K562 (cell line): ENCODE data around the gene CACNA1C. TPM values are rescaled to one million over a fixed set of nuclear protein-coding genes. Genes with fewer than 3 reads are reported as not detected.

ENCODE experiments used
- ATAC-seq: fragments of 200-7000 bp; cut with Tn5 transposase; 3 replicates; pipeline ENCODE4 v1.9.1; 2020; ENCODE audit warnings: moderate library complexity
- BruUV-seq: library from RNA; stranded (reverse); fragments of 400-500 nt; replicated peaks from 2 replicates; lab custom pipeline; 2021; lab: Mats Ljungman, UMichigan
- CTCF ChIA-PET: fragments of 300-600 bp; formaldehyde crosslinking; extraction: SDS; loops from one replicate; lab custom pipeline; 2021; ENCODE audit warnings: low intra/inter-chr PET ratio; lab: Yijun Ruan, JAX
- POLR2A ChIA-PET: fragments of 300-600, 350-650 bp; sonication (Branson Sonifier 250); formaldehyde crosslinking; extraction: SDS; loops from one replicate; lab custom pipeline; 2021; ENCODE audit warnings: antibody characterized with exemption, inconsistent platforms; lab: Yijun Ruan, JAX
- DNase-seq, 4 experiments: peaks; one replicate each; pipeline versions ENCODE4 v3.0.0 to v3.0.0-alpha.2; 2011 to 2018; ENCODE audit warnings: low spot score in 3 of 4, mixed read lengths in 3 of 4; ENCODE audit errors: extremely low read depth in 1 of 4
- FAIRE-seq: peaks from 2 replicates; lab custom pipeline; 2011; peaks lifted over from hg19 to GRCh38; lab: Jason Lieb, UNC
- H2AFZ ChIP-seq: 2 replicates; pipeline ENCODE4 v1.6.0; 2011; ENCODE audit warnings: low read depth, low read length, control low read depth, inconsistent platforms
- H3K27ac ChIP-seq: fragments of 200-600 bp; 3 replicates; pipeline ENCODE4 v1.8.0; 2011; ENCODE audit warnings: low read depth, mild to moderate bottlenecking, control low read depth, inconsistent platforms, low read length, moderate library complexity, mixed read lengths; ENCODE audit errors: extremely low read depth
- H3K27me3 ChIP-seq, 2 experiments: fragments of 300-600 bp in 1 of 2; 2 replicates in 1 of 2; 3 replicates in 1 of 2; pipeline versions ENCODE4 v1.6.0 to v1.8.0; 2011; ENCODE audit warnings: inconsistent platforms in 2 of 2, low read length in 2 of 2, mild to moderate bottlenecking in 1 of 2, mixed read lengths in 1 of 2, moderate library complexity in 1 of 2; ENCODE audit not compliant: control insufficient read depth in 2 of 2, insufficient read depth in 2 of 2
- H3K36me3 ChIP-seq: fragments of 300-600 bp; 3 replicates; pipeline ENCODE4 v1.8.0; 2011; ENCODE audit warnings: mild to moderate bottlenecking, low read length, inconsistent platforms; ENCODE audit not compliant: control insufficient read depth, insufficient read depth
- H3K4me1 ChIP-seq, 2 experiments: fragments of 200-600 bp in 1 of 2; replicated peaks in 1 of 2; 2 replicates in 1 of 2; 3 replicates in 1 of 2; pipeline versions ENCODE4 v1.5.1 to v1.8.0; 2011; ENCODE audit warnings: inconsistent platforms in 2 of 2, low read length in 2 of 2, mild to moderate bottlenecking in 1 of 2, mixed read lengths in 1 of 2, moderate library complexity in 1 of 2; ENCODE audit not compliant: control insufficient read depth in 2 of 2, insufficient read depth in 2 of 2
- H3K4me2 ChIP-seq: 2 replicates; pipeline ENCODE4 v1.6.1; 2011; ENCODE audit warnings: low read length, control low read depth, inconsistent platforms, mixed read lengths; ENCODE audit not compliant: insufficient read depth
- H3K4me3 ChIP-seq: fragments of 200-600 bp; sonication (generic), shearing (Covaris generic); 2 replicates; pipeline ENCODE4 v1.5.1; 2016; ENCODE audit warnings: control low read depth, inconsistent platforms
- H3K79me2 ChIP-seq: fragments of 200-600 bp; 3 replicates; pipeline ENCODE4 v1.8.0; 2011; ENCODE audit warnings: low read length, inconsistent platforms; ENCODE audit not compliant: control insufficient read depth, insufficient read depth
- H3K9ac ChIP-seq, 2 experiments: 2 replicates each; pipeline versions ENCODE4 v1.6.0 to v1.6.1; 2011; ENCODE audit warnings: low read depth in 2 of 2, low read length in 2 of 2, control low read depth in 1 of 2, inconsistent platforms in 1 of 2, mild to moderate bottlenecking in 1 of 2, mixed read lengths in 1 of 2; ENCODE audit not compliant: insufficient read depth in 1 of 2
- H3K9me1 ChIP-seq: one replicate; pipeline ENCODE4 v1.6.0; 2011; ENCODE audit warnings: inconsistent platforms, mild to moderate bottlenecking, low read length, moderate library complexity; ENCODE audit not compliant: control insufficient read depth, insufficient read depth
- H3K9me3 ChIP-seq: replicated peaks from 2 replicates; pipeline ENCODE4 v1.5.1; 2011; ENCODE audit warnings: low read depth, low read length, inconsistent platforms; ENCODE audit not compliant: control insufficient read depth, insufficient read depth
- H4K20me1 ChIP-seq: replicated peaks from 2 replicates; pipeline ENCODE4 v1.6.1; 2011; ENCODE audit warnings: low read length, inconsistent platforms, mixed read lengths; ENCODE audit not compliant: control insufficient read depth, insufficient read depth
- DPF2 ChIP-seq: fragments of 450-650 bp; IDR thresholded peaks from 2 replicates; pipeline ENCODE4 v1.6.1; 2016
- ETV5 ChIP-seq: sonication (generic); formaldehyde crosslinking; IDR thresholded peaks from 2 replicates; pipeline ENCODE4 v1.4.0; 2020; ENCODE audit warnings: low read depth, mild to moderate bottlenecking, missing genetic modification reagents
- HDAC3 ChIP-seq: fragments of 450-650 bp; IDR thresholded peaks from 2 replicates; pipeline ENCODE4 v1.6.1; 2018; ENCODE audit warnings: borderline replicate concordance, mild to moderate bottlenecking, moderate library complexity; ENCODE audit not compliant: partially characterized antibody
- HNRNPH1 ChIP-seq: fragments of 200-400 bp; formaldehyde crosslinking; optimal IDR thresholded peaks from 2 replicates; pipeline ENCODE3; 2017; ENCODE audit warnings: low read depth, mild to moderate bottlenecking, low read length, moderate library complexity
- NFXL1 ChIP-seq: fragments of 450-650 bp; formaldehyde crosslinking; IDR thresholded peaks from 2 replicates; pipeline ENCODE4 v1.4.0; 2021; ENCODE audit warnings: mild to moderate bottlenecking
- PHF8 ChIP-seq: fragments of 200-600 bp; sonication (generic); IDR thresholded peaks from 2 replicates; pipeline ENCODE4 v1.6.1; 2012; ENCODE audit warnings: mixed run types, mild to moderate bottlenecking, inconsistent platforms, low read length, moderate library complexity, borderline replicate concordance
- SMARCB1 ChIP-seq: IDR thresholded peaks from 2 replicates; pipeline ENCODE4 v1.6.1; 2011; ENCODE audit warnings: improper control_type of control experiment, low read depth; ENCODE audit not compliant: insufficient read length
- ZBTB34 ChIP-seq: fragments of 250-450 bp; sonication (Bioruptor Pico); IDR thresholded peaks from 2 replicates; pipeline ENCODE4 v1.8.0; 2021; ENCODE audit warnings: mild to moderate bottlenecking, moderate library complexity
- ZBTB40 ChIP-seq, 2 experiments: fragments of 450-650 bp in 1 of 2; sonication (generic) in 1 of 2; formaldehyde crosslinking in 1 of 2; IDR thresholded peaks; 2 replicates each; pipeline versions ENCODE4 v1.7.1 to v1.9.0; 2016 to 2022; ENCODE audit warnings: inconsistent platforms in 1 of 2, mild to moderate bottlenecking in 1 of 2, missing genetic modification reagents in 1 of 2
- ZNF277 ChIP-seq: fragments of 250-450 bp; sonication (Bioruptor Pico); IDR thresholded peaks from 2 replicates; pipeline ENCODE4 v1.8.0; 2022; ENCODE audit warnings: inconsistent platforms, mild to moderate bottlenecking, moderate library complexity, borderline replicate concordance
- WGBS: fragments of 100-300 bp; shearing (Covaris generic); methylation state at CpG from one replicate; pipeline ENCODE4 v1.1.6; 2016; ENCODE audit warnings: low coverage, mixed read lengths; ENCODE audit not compliant: insufficient coverage; ENCODE audit errors: missing lambda C conversion rate; 5-methylcytosine and 5-hydroxymethylcytosine counted together
- in situ Hi-C: fragments of 300-500 bp; cut with MboI; formaldehyde crosslinking; loops from 4 replicates; pipeline ENCODE4 v1.15.0; 2018; ENCODE audit warnings: inconsistent platforms, mixed read lengths
- intact Hi-C: fragments of 100-400 bp; cut with micrococcal nuclease; formaldehyde crosslinking; loops from 2 replicates; pipeline ENCODE4 v1.14.2; 2022
- polyA plus RNA-seq, 8 experiments: library from polyadenylated mRNA; depleted of rRNA in 4 of 8; stranded (reverse) in 5 of 8; unstranded in 3 of 8; fragments of >200 nt; fragmentation: Nextera tagmentation in 2 of 8; fragmentation: Illumina TruSeq in 1 of 8; extraction: Ambion mirVana in 2 of 8; extraction: Trizol in 1 of 8; gene quantifications; 2 replicates each; pipeline versions ENCODE4 v1.2.1 to v1.2.3, GENCODE V29; 2011 to 2014; ENCODE audit warnings: inconsistent platforms in 1 of 8, missing spikeins in 1 of 8
- total RNA-seq, 7 experiments: library from RNA; depleted of rRNA in 6 of 7; stranded (reverse); fragments of >200 nt in 6 of 7; fragmentation: Illumina TruSeq in 2 of 7; extraction: Trizol in 2 of 7; gene quantifications; 2 replicates each; pipeline versions ENCODE4 v1.2.1 to v1.2.3, GENCODE V29; 2011 to 2021; ENCODE audit warnings: low replicate concordance in 1 of 7

CACNA1C gene
- total and polyA plus RNA-seq, 9 of the 15 experiments (the other 6 are each of a cell fraction or from before 2014, with no cell fraction given) = not detected

- no peak for ATAC-seq
- in situ Hi-C loops = no loop called here
- 0% methylated on average over 8 of the region's 9 CpGs for WGBS
- TF ChIP-seq SMARCB1 = no peak
- no peak for TF ChIP-seq ETV5 (CRISPR knock-in tag)
- no peak for TF ChIP-seq ZBTB40 (IDR thresholded peaks at IDR 0.05)
- TF ChIP-seq ZBTB40 (CRISPR knock-in tag; IDR thresholded peaks at IDR 0.05) = no peak
- no peak for TF ChIP-seq ZNF277 (CRISPR knock-in tag)
- no peak for TF ChIP-seq DPF2
- no peak for TF ChIP-seq HDAC3
- no peak for TF ChIP-seq PHF8
- no peak for TF ChIP-seq NFXL1 (CRISPR knock-in tag)
- no peak for TF ChIP-seq ZBTB34 (CRISPR knock-in tag)
- TF ChIP-seq HNRNPH1 = no peak
Measured at GRCh38 chr12:2154050-2154449, 101.3 kb downstream of the CACNA1C start.

More at GRCh38 chr12:2154050-2154449, 101.3 kb downstream of the CACNA1C start:
- no peaks in the 10 kb centered on the region for H3K4me1 ChIP-seq
- no TSS peak for BruUV-seq
- H2AFZ ChIP-seq = no peak overlapping the region
- no peaks in the 10 kb centered on the region for H3K9me3 ChIP-seq
- CTCF ChIA-PET = no interaction called here
- H3K9me1 ChIP-seq = no peaks in the 10 kb centered on the region
- intact Hi-C loops = no loop called here
- FAIRE-seq (no peak), DNase-seq (no peak)
- POLR2A ChIA-PET = interaction anchor here (0.5 to 0.6 kb wide), 2 partner anchors 18 to 196 kb away, joined by 3 to 4 read pairs; no protein-coding TSS in a partner anchor
- H4K20me1 ChIP-seq = no peaks in the 10 kb centered on the region
- H3K9ac ChIP-seq = no peak overlapping the region
- H3K4me3 ChIP-seq = no peak overlapping the region
- H3K36me3 ChIP-seq = no peaks in the 10 kb centered on the region
- no peak overlapping the region for H3K4me2 ChIP-seq
- no peaks in the 10 kb centered on the region for H3K79me2 ChIP-seq
- peaks cover 6 to 28% of the 10 kb centered on the region in 2 experiments; a peak in 3 of 5 replicates for H3K27me3 ChIP-seq
- H3K27ac ChIP-seq = no peak overlapping the region
